ENCODE data around the gene BARHL1.

The BARHL1 gene

DNA sequence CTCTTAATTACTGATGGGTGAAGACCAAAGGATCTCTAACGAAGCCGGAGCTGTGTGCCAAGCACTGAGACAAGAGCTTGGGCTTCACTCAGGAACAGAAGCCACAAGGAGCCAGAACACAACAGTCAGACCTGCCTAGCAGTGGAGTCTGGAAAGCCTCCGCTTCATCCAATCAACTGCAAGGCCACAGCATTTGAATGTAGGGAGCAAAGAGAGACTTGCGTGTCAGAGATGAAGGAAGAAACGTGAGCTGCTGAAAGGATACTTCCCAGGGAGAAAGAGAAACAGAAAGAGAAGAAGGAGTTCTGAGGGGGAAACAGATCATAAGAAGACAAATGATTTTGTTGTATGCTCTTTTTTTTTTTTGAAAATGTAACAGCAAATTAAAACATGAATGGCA, 43.9 kb downstream of the BARHL1 start:
- no peak for DNase-seq

- DNase-seq, result no peak
These were observed 44.7 kb downstream of the BARHL1 start for GRCh38 chr9:132627106-132627505.

GRCh38 chr9:132627594-132627993, 45.2 kb downstream of the BARHL1 start:
- no peak for DNase-seq

- no peak for DNase-seq
These were observed 46.3 kb downstream of the BARHL1 start for GRCh38 chr9:132628746-132629145.

- DNase-seq, result no peak
These were observed 47.7 kb downstream of the BARHL1 start for GRCh38 chr9:132630116-132630515.

DNA sequence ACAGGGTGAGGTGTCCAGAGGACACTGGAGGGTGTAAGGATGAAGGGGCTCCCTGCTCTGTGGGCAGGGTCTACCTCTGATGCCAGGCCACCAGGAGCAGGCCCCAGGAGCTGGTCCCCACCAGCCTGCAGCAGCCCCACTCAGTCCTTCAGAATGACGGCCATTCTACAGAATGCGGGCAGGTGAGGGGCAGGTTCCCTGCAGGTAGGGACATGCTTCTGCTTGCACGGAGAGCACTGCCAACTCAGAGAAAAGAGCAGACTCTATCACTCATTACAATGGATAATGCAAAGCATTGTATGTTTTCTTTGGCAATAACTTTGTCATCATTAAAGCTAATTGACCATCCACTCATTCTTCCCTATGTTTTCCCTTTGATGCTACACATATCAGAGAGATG, 48.4 kb downstream of the BARHL1 start:
- no peak for DNase-seq

- DNase-seq, result no peak
These were observed 48.9 kb downstream of the BARHL1 start for GRCh38 chr9:132631280-132631679.

DNA sequence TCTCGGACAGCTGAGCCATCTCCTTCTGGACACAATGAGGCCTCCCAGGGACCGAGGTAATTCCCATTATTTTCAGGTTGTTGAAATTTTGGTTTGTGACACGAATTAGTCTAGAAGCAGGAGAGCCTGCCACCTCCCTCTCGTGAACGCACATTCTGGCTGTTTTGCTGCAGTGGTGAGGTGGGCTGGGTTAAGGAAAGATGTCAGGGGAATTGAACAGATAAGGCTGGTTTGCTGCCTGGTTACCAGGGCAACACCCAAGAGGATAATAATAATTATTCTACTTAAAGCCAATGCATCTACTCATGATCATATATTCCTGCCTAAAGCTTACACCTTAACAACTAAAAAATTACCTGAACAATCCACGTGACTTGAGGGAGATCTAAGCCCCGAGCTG, 49.3 kb downstream of the BARHL1 start:
- DNase-seq, result no peak

DNA sequence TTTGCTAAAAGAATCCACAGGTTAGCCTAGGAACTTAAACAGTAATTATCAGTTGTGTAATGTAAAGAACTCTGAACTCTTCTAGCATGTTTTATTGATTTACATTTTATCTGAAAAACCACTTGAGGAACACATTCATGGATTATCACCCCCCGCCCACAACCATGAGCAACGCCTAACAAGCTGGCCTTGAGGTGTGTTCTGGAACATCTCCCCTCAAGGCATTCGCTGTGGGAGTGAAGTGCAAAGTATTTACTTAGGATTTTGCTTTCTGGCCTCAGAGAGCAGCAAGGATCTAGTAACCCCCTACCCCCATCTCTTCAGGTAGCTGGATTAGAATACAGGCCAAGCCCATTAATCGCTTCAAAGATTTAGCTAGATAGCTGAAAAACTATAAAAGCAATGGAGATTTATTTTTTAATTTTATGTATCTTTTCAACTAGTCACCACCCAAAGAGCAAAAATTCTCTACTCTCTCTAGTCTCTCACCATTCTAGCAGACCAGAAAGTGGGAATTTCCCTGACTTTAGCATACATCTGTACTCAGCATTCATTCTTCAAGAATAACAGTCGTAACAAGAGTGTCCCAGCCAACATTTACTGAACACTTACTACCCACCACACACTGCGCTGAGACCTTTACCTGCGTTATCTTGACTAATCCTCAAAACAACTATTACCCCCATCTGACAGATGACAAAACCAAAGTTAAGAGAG, 50.2 kb downstream of the BARHL1 start:
- DNase-seq, result no peak

DNA sequence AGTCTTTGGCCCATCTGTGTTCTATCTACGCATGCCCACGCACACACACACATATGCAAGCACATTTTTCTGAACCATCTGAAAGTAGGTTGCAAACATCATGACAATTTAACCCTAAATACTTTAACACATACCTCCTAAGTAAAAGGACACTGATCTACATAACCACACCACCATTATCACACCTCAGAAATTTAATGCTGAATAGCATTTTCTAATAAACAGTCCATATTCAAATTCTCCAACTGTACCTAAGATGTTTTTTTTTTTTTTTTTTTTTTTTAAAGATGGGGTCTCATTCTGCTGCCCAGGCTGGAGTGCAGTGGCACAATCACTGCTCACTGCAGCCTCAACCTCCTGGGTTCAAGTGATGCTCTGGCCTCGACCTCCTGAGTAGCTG, 51.9 kb downstream of the BARHL1 start:
- no peak for DNase-seq

- DNase-seq, result peak in 1 of 2 experiments; percentile 6
These were observed 54.9 kb downstream of the BARHL1 start for GRCh38 chr9:132637351-132637750.

DNA sequence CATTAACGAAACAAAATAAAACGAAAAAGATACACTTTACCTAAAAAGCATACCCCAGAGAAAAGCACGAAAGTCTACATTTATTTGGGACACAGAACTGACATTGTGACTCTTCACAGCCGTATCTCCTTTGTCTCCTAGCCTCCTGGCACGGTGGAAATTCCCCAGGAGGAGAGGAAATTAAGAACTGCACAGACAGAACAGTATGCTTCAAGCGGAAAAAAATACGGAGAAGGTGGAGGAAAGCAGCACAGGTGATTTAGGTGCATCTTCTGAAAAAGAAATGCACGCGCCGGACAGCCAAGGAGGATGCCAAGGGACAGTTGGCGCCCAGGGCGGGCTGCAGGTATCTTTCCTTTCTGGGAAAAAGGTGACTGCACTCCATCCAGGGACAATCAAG, 55.4 kb downstream of the BARHL1 start:
- no peak for DNase-seq

GRCh38 chr9:132638240-132638639, 55.8 kb downstream of the BARHL1 start:
- no peak for DNase-seq

GRCh38 chr9:132639322-132639721, 56.9 kb downstream of the BARHL1 start:
- DNase-seq, result peak; percentile 88
